ENCODE results near the gene NBEAL1.
"Not testable (repeated sequence)": the region's sequence is repeated elsewhere in the genome, so short reads cannot be mapped to it uniquely, and the experiment has no call there.

NBEAL1 gene

GRCh38 chr2:203090721-203091120, 76.0 kb downstream of the NBEAL1 start:
- not testable (repeated sequence) for DNase-seq (ENCODE audit: low read depth); H3K4me3 ChIP-seq (ENCODE audit: low read depth, low read length)

DNA sequence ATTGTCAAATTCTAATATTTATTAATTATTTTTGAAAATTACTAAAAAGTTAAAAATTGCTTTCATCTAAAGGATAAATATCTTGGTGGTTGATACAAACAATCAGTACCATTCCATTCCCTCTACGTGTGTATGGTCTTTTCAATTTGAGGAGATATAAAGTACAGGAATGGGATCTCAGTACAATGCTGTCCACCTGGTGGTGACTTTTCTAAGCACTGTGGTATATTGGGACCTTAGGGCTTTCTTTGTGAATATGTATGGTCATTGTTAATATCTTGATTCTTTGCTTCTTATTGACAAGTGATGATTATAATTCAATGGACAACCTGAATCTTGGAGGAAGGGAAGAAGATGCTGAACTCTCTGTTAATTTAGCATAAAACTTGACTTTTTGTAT, 83.1 kb downstream of the NBEAL1 start:
- no peak for DNase-seq (ENCODE audit: low read depth)
- no peak overlapping the region for H3K4me3 ChIP-seq (ENCODE audit: low read depth, low read length)

DNA sequence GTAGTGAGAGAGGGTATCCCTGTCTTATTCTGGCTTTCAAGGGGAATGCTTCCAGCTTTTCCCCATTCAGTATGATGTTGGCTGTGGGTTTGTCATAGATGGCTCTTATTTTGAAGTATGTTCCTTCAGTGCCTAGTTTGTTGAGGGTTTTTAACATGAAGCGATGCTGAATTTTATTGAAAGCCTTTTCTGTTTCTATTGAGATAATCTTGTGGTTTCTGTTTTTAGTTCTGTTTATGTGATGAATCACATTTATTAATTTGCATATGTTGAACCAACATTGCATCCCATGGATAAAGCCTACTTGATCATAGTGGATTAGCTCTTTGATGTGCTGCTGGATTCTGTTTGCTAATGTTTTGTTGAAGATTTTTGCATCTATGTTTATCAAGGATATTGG, 87.7 kb downstream of the NBEAL1 start:
- not testable (repeated sequence) for DNase-seq (ENCODE audit: low read depth); H3K4me3 ChIP-seq (ENCODE audit: low read depth, low read length)

DNA sequence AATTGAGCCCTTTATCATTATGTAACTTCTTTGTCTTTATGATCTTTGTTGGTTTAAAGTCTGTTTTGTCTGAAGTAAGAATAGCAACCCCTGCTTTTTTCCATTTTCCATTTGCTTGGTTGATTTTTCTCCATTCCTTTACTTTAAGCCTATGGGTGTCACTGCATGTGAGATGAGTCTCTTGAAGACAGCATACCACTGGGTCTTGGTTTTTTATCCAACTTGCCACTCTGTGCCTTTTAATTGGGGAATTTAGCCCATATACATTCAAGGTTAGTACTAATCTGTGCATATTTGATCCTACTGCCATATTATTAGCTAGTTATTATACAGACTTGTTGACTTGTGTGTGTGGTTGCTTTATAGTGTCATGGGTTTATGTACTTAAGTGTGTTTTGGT, 89.6 kb downstream of the NBEAL1 start:
- DNase-seq (ENCODE audit: low read depth): no peak
- H3K4me3 ChIP-seq (ENCODE audit: low read depth, low read length): no peak overlapping the region

DNA sequence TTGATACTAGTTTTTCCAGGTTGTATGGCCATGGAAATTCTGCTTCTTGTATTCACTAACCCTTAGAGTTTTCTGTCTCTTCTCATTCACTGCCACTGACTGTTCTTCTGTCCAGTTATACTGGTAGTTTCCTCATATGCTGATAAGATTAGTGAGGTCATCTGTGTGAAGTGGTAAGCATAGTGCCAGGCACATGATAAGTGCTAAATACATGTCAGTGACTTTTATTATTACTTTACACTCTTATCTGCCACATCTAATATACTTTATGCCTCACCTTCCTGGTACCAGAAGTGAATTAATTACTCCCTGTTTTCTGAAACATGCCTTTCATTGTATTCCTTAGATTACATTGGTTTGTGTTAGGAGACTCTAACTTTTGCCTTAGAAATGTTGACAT, 91.3 kb downstream of the NBEAL1 start:
- H3K4me3 ChIP-seq (ENCODE audit: low read depth, low read length): no peak overlapping the region
- DNase-seq (ENCODE audit: low read depth): no peak

GRCh38 chr2:203110496-203110895, 95.8 kb downstream of the NBEAL1 start:
- H3K4me3 ChIP-seq (ENCODE audit: low read depth, low read length); DNase-seq (ENCODE audit: low read depth): not testable (repeated sequence)

- DNase-seq (ENCODE audit: low read depth): no peak
- no peak overlapping the region for H3K4me3 ChIP-seq (ENCODE audit: low read depth, low read length)
These were observed 97.7 kb downstream of the NBEAL1 start for GRCh38 chr2:203112342-203112741.

GRCh38 chr2:203115201-203115700, 100.6 kb downstream of the NBEAL1 start:
- DNase-seq (ENCODE audit: low read depth); H3K4me3 ChIP-seq (ENCODE audit: low read depth, low read length): not testable (repeated sequence)

DNA sequence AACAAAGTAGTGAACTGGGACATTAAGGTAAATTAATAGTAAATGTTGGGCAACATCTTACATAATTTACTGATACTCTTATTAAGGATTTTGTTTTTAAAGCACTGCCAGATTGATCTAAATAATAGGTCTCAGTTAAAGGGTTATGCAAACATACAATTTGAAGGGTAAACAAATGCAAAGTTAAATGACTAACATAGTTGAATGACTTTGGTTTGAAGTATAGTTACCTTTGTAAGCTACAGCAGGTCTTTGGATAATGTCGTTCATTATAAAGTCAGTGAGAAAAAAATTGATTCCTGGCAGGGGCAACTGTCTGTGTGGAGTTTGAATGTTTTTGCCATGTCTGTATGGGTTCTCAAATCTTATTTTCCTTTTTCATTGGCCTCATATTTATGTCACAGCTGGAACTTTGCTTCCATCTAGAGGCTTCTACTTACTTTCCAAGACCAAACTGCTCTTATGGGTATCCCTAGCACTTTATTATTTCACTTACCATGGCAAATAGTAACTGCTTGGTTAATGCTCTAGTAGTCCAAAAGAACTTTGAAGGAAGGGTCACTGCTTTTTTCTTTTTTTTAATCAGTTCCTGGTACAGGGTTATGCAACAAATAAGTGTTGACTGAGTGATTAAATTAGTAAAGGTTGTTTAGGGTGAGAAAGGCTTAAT, 107.8 kb downstream of the NBEAL1 start:
- DNase-seq (ENCODE audit: low read depth): no peak
- H3K4me3 ChIP-seq (ENCODE audit: low read depth, low read length): no peak overlapping the region

DNA sequence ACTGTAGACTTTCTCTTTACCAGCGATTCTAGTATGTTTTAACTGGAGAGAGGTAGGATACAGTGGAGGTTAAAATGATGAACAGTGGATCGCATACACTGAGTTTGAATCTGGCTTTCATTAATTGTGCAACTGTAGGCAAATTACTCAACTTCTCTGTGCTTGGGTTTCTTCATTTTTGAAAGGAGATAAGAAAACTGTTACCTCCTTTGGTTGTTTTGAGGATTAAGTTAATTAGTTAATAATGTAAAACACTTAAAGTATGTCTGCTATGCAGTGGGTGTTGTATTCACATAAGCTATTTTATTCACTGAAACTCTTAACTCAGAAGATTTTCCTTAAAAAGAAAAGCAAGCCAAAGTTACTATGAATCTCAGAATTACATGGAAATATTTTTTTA, 112.3 kb downstream of the NBEAL1 start:
- no peak overlapping the region for H3K4me3 ChIP-seq (ENCODE audit: low read depth, low read length)

DNA sequence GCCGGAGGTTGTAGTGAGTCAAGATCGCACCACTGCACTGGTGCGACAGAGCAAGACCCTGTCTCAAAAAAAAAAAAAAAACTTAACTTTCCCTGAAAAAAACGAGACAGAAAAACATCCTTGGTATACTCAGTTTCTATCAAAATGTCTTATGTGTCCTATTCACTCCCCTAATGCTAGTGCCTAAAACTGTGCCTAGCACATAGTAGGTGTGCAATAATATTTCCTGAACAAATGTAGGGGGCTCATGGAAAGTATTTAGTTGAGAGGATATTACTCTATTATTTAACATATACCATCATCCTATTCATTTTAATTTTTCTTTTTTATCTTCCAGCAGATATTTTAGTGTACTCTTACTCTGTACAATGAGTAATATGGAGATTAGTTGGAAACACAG, 120.4 kb downstream of the NBEAL1 start:
- no peak for DNase-seq (ENCODE audit: low read depth)
- no peak overlapping the region for H3K4me3 ChIP-seq (ENCODE audit: low read depth, low read length)

More for the DNA sequence above, 112.3 kb downstream of the NBEAL1 start:
- DNase-seq (ENCODE audit: low read depth): no peak

GRCh38 chr2:203143391-203143790, 128.7 kb downstream of the NBEAL1 start:
- no peak overlapping the region for H3K4me3 ChIP-seq (ENCODE audit: low read depth, low read length)
- DNase-seq (ENCODE audit: low read depth): no peak

DNA sequence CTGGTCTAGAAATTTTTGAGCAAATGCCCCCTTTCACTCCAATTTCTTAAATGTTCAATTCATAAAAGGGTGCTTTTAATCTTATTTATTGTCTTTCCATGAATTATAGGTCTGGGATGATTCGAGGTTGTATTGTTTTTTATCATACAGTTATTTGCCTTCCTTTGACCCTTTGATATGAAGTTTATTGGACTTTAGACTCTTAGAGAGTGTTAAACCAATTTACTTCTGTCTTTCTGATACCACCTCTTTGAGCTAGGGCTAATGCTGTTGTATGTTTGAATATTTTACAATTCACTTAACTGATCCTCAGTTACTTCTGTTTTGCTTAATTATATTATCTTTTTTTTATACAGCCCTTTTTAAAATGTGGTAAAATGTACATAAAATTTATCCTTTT, 134.5 kb downstream of the NBEAL1 start:
- H3K4me3 ChIP-seq (ENCODE audit: low read depth, low read length): no peak overlapping the region
- DNase-seq (ENCODE audit: low read depth): no peak

GRCh38 chr2:203155406-203155805, 140.7 kb downstream of the NBEAL1 start:
- no peak overlapping the region for H3K4me3 ChIP-seq (ENCODE audit: low read depth, low read length)
- DNase-seq (ENCODE audit: low read depth): no peak

DNA sequence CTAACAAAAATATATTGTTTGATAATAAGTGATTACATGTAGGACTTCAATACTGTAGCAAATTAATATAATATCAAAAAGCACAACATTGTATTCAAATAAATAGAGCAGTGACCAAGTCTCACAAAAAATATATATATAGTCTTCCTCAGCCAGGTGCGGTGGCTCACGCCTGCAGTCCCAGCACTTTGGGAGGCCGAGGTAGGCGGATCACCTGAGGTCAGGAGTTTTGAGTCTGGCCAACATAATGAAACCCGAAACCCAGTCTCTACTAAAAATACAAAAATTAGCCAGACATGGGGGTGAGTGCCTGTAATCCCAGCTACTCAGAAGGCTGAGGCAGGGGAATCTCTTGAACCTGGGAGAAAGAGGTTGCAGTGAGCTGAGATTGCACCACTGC, 148.0 kb downstream of the NBEAL1 start:
- H3K4me3 ChIP-seq (ENCODE audit: low read depth, low read length); DNase-seq (ENCODE audit: low read depth): not testable (repeated sequence)

DNA sequence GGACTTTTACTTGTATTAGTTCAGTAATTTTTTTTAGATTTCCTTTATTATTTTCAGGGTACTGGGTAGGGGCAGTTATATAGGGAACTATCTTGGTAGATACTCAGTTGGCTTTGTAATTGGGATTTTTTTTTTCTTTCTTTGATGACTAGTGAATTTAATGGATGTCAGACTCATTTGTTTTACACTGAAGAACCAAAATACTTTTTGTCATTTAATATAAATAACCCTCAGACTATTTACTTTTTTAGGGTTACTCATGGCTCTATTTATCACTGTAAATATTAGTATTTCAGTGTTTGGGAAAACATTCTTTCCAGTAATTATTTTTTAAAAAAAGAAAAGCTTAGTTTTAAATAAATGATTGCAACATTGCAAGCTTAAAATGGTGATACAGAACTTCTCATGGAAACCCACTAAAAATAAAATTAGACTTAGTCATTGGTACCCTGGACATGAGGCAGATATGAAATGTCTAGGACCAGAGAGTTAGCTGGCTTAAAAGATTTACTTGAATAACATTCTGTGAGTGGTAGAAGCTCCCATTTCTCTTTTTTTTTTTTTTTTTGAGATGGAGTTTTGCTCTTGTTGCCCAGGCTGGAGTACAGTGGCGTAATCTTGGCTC, 149.7 kb downstream of the NBEAL1 start:
- DNase-seq (ENCODE audit: low read depth): no peak

DNA sequence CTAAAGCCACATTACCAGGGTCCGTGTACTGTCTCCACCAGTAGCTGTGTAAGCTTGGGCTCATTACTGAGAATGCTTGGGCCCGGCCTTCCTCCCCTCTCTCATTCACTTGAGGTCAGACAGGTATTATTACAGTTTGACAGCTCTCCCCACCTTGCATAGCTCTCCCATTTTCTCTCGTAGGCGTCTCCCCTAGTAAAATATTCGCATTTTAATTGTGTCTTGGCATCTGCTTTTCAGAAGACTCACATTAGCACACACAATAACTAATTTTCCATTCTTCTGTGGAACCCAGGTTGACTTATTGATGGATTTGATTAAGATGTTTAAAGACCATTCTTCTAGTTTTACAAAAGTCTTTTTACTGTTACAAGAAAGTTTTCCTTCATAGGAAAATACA, 153.1 kb downstream of the NBEAL1 start:
- DNase-seq (ENCODE audit: low read depth): no peak
- H3K4me3 ChIP-seq (ENCODE audit: low read depth, low read length): no peak overlapping the region

More for the DNA sequence above, 149.7 kb downstream of the NBEAL1 start:
- H3K4me3 ChIP-seq (ENCODE audit: low read depth, low read length): no peak overlapping the region

DNA sequence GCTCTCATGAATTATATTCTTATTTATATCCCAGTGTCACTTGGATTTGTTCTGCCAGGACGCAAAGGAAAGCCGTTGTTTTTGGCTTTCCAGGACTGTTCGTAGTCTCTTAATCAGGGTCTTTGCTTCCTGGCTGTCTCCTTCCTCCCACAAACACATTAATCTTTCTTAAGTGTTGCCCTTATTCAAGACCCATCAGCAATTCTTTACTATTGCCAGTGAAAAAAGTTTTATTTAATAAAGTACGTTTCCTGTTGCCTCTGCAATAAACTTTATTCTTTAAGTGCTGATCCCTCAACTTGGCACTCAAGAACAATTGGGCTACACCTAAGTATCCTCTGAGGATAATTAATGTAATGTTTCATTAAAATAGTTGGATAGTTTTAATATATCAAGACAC, 155.8 kb downstream of the NBEAL1 start:
- H3K4me3 ChIP-seq (ENCODE audit: low read depth, low read length): no peak overlapping the region
- DNase-seq (ENCODE audit: low read depth): no peak

DNA sequence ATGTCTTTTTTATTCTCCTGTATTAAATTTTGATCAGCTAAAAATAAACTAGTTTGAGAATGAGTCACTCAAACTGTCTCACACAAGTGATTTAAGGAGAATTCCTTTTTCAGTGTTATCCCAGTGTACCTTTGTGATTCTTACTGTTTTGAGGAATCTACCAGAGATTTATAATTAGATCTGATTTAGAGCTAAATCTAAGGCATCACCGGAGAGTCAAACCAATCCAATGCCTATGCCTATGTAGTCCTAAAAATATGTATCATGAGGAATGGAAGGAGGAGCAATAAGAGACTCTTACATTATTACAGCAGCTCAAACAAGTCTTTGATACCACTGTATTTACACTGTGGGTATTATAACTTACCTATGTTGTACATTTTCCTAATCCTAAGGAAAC, 160.7 kb downstream of the NBEAL1 start:
- H3K4me3 ChIP-seq (ENCODE audit: low read depth, low read length): no peak overlapping the region
- DNase-seq (ENCODE audit: low read depth): no peak

DNA sequence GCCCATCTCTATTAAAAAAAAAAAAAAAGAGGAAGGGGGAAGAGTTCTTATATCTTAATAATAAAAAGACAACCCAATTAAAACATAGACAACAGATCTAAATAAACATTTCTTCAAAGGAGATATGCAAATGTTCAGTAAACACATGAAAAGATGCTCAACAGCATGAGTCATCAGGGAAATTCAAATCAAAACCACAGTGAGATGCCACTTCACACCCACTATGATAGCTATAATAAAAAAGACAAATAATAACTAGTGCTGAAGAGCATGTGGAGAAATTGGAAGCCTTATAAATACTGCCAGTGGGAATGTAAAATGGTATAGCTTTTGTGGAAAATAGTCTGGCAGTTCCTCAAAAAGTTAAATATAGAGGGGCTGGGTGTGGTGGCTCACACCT, 162.7 kb downstream of the NBEAL1 start:
- H3K4me3 ChIP-seq (ENCODE audit: low read depth, low read length): no peak overlapping the region
- DNase-seq (ENCODE audit: low read depth): no peak

- H3K4me3 ChIP-seq (ENCODE audit: low read depth, low read length): no peak overlapping the region
- no peak for DNase-seq (ENCODE audit: low read depth)
These were observed 171.2 kb downstream of the NBEAL1 start for GRCh38 chr2:203185864-203186263.
